Erythroblast (primary cell): ENCODE data around the gene IFNE.

Source experiments
- GATA1 ChIP-seq: IDR thresholded peaks from 2 replicates; pipeline ENCODE4 v1.6.1; 2011; ENCODE audit warnings: low read depth, mild to moderate bottlenecking, control low read depth, low read length, moderate library complexity
- POLR2A ChIP-seq: IDR thresholded peaks from 2 replicates; pipeline ENCODE4 v1.6.1; 2011; ENCODE audit warnings: mild to moderate bottlenecking, low read length

- TF ChIP-seq POLR2A, result no peak
- no peak for TF ChIP-seq GATA1
Measured at GRCh38 chr9:21443849-21444625, 38.1 kb downstream of the IFNE start.
